Daoy (cell line): ENCODE data around the gene JADE2. TPM values are rescaled to one million over a fixed set of nuclear protein-coding genes. Genes with fewer than 3 reads are reported as not detected.

Experiments used
- total RNA-seq: library from RNA; depleted of rRNA; stranded (reverse); fragments of >200 nt; shearing (Covaris generic); gene quantifications from 2 replicates; pipeline ENCODE4 v1.2.3, GENCODE V29; 2014; rRNA removed

JADE2 gene
- total RNA-seq, 1 experiment from 2014 or later: 21.1 TPM

Other genes with a start within 250 kb of the JADE2 start
- gene CDKL3, start 158.5 kb upstream of the JADE2 start, total RNA-seq: 1.7 and 14.9 TPM in 2 replicates
- gene UBE2B, start 154.1 kb upstream of the JADE2 start, total RNA-seq: 21.6 and 30.0 TPM in 2 replicates
- gene CDKN2AIPNL, start 113.8 kb upstream of the JADE2 start, total RNA-seq: 72.1 and 75.7 TPM in 2 replicates
- gene SAR1B, start 107.2 kb downstream of the JADE2 start, total RNA-seq: 72.1 and 79.2 TPM in 2 replicates
- 15.4 and 18.9 TPM in 2 replicates for gene SEC24A, start 123.1 kb downstream of the JADE2 start, total RNA-seq
- gene CAMLG, start 212.9 kb downstream of the JADE2 start, total RNA-seq: 24.7 and 32.3 TPM in 2 replicates
- gene DDX46, start 233.1 kb downstream of the JADE2 start, total RNA-seq: 35.1 and 69.1 TPM in 2 replicates